C4-2B (cell line): ENCODE data around the gene ACTL8.

Source experiments
- CTCF ChIP-seq: fragments of 450-650 bp; conservative IDR thresholded peaks from 2 replicates; pipeline ENCODE4 v1.5.1; 2017; ENCODE audit warnings: mild to moderate bottlenecking
- ZFX ChIP-seq: fragments of 450-650 bp; IDR thresholded peaks from 2 replicates; pipeline ENCODE4 v1.6.1; 2017

GRCh38 chr1:17834561-17835100, 79.5 kb downstream of the ACTL8 start:
- TF ChIP-seq CTCF = no peak
- no peak for TF ChIP-seq ZFX
